Lower leg skin (tissue), 3 donors: ENCODE results near the gene FBXW4.

ENCODE experiments used
- POLR2A ChIP-seq, 2 donors: fragments of 450-650 bp; IDR thresholded peaks; one replicate each; pipeline ENCODE4 v1.6.1; 2016 to 2017; ENCODE audit warnings: antibody characterized with exemption in 2 of 2, mild to moderate bottlenecking in 1 of 2, moderate library complexity in 1 of 2
- TF ChIP-seq, protein P1 (sequence below), 3 donors: fragments of 450-650 bp; IDR thresholded peaks; one replicate each; pipeline ENCODE4 v1.5.1; 2016; ENCODE audit warnings: antibody characterized with exemption in 3 of 3, mild to moderate bottlenecking in 3 of 3, moderate library complexity in 2 of 3

DNA sequence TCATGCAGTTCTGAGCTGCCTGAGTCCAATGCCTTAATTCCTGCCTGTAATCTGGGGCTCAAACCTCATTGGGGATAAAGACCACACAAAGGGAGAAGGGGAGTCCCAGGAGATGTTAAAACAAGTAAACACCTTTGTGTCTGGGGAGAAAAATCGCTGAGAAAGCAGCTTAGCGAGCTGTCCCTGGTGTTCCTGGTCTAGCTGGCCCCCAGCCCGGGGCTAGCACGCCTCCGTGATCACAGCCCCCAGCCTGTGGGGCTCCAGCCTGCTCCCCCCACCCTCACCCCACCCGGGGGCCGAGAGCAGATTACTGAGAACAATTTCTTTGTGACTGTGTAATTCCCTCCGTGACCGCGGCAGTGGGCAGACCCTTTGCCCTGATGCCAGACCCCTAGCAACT is 82.1 kb downstream of the FBXW4 start:
- TF ChIP-seq POLR2A (IDR thresholded peaks at IDR 0.05), result no peak
- TF ChIP-seq, protein P1, sequence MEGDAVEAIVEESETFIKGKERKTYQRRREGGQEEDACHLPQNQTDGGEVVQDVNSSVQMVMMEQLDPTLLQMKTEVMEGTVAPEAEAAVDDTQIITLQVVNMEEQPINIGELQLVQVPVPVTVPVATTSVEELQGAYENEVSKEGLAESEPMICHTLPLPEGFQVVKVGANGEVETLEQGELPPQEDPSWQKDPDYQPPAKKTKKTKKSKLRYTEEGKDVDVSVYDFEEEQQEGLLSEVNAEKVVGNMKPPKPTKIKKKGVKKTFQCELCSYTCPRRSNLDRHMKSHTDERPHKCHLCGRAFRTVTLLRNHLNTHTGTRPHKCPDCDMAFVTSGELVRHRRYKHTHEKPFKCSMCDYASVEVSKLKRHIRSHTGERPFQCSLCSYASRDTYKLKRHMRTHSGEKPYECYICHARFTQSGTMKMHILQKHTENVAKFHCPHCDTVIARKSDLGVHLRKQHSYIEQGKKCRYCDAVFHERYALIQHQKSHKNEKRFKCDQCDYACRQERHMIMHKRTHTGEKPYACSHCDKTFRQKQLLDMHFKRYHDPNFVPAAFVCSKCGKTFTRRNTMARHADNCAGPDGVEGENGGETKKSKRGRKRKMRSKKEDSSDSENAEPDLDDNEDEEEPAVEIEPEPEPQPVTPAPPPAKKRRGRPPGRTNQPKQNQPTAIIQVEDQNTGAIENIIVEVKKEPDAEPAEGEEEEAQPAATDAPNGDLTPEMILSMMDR (IDR thresholded peaks at IDR 0.05), result no peak
